NCI-H2171 (cell line): Measurements from ENCODE around the gene OSGEP.

Experiments used
- DNase-seq: peaks from one replicate; lab custom pipeline; 2025; lab: John Stamatoyannopoulos, UW

OSGEP gene

GRCh38 chr14:20429801-20430669, 24.6 kb downstream of the OSGEP start:
- DNase-seq, result no peak

DNA sequence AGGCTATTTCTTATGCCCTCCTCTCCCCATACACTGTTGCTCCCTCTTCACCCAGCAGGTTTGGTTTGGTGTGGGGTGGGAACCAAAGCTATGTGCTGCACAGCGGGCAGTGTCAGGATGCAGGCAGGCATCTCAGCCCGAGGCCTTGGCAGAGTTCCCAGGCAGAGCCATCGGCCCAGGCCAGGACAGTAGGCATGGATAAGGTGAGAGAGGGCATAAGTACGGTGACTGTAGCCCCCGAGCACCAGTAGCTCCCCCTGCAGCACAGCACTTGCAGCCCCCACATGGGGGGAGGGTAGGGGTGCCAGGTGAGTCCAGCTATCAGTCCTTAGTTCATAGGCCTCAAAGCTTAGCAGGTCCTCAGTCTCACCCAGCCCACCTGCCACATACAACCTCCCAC, 25.8 kb downstream of the OSGEP start:
- DNase-seq, result no peak

DNA sequence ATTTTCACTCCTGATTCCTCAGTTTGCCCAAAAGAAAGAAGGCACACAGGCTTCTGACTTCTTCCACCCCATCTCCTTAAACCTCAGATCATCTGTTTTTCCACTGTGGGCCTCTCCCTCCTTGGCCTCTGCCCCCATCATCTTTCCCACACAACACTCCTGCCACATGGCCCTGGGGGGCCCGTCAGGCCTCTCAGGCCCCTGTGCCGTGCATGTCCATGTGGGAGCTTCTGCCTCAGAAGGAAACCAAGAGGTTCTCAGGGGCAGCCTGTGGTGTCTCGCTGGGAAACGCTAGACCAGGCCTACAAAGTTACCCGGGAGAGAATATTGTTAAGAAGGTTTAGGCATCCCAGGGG, 26.6 kb downstream of the OSGEP start:
- DNase-seq, result no peak

- DNase-seq, result no peak
These were observed 27.2 kb downstream of the OSGEP start for GRCh38 chr14:20427231-20428009.

DNA sequence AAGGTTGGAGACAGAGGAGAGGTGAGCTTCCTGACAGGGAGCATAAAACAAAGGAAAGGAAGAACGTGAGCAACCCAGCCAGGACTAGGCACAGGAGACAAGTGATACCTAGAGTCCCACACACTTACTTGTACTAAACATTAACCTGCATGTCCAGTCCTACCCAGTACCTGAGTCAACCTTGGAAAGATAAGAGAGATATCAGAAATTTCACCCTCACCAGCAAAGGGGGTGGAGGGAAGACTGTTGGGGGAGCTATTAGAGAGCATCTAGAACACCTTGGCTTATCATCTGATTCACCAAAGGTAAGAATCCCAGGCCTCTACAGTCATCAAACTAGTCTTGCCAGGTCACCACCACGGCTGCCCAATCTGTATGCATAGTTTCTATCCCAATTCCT, 29.8 kb downstream of the OSGEP start:
- no peak for DNase-seq

DNA sequence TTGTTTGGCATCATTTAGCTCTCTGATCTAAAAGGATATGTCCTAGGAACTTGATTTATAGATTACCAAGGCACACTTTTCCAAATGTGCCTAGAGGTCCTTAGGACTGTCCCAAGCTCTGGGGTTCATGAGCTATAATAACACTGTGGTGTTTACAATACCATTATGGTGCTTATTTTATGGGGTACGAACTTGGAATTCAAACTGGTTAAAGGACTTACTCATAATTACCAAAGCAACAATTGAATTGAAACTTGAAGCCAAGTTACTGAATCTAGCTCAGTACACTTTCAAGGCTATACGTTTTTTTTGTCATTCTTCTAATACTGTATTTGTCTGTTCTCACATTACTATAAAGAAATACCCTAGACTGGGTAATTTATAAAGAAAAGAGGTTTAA, 31.7 kb downstream of the OSGEP start:
- no peak for DNase-seq

DNA sequence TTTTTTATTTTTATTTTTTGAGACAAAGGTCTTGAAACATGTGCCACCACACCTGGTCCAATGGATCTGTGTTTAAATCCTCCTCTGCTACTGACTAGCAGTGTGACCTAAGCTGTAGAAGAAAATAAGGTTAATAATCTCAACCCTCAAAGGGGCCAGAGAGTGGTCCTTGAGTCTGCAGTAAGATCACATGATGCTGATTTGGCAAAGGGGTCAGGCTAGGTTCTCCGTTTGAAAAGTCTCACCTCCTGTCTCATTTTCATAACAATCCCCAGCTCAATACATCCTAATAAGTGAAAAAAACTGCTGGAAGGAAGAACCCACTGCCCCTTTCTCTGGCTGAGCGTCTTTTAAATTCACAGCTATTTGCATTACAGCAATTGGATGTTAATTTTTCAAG, 33.3 kb downstream of the OSGEP start:
- no peak for DNase-seq

DNA sequence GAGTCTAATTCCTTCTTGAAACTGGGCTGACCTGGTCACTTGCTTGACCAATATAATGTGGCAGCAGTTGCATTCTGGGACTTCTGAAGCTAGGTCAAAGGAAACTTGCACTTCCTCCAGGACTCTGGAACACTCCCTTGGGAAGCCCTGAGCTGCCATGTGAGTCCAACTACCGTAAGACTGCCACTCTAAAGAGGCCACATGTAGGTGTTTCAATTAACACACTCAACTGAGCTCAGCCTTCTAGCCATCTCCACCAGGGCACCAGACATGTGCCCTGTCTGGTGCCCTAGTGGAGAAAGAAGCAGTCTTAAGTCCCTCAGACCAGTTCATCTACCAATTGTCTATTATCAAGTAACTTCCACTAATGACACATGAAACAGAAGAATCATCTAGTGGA, 35.2 kb downstream of the OSGEP start:
- no peak for DNase-seq

- DNase-seq, result no peak
These were observed 36.1 kb downstream of the OSGEP start for GRCh38 chr14:20418501-20418909.

- DNase-seq, result peak; percentile 13
These were observed 37.1 kb downstream of the OSGEP start for GRCh38 chr14:20417250-20418186.

DNA sequence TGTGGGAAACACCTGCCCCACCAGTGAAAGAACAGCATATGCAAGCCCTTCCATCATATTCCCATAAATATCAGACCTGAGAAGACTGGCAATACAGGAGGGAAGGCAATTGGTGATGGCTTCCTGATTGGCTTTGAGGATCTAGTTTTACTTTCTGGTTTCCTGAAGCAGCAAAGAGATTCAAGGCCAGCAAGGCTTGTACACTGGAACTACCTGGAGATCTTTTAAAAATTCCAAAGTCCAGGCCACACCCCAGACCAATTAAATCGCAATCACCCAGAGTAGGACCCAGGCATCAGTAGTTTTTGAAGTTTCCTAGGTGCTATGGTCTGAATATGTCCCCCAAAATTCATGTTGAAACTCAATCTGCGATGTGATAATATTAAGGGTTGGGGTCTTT, 38.4 kb downstream of the OSGEP start:
- no peak for DNase-seq

DNA sequence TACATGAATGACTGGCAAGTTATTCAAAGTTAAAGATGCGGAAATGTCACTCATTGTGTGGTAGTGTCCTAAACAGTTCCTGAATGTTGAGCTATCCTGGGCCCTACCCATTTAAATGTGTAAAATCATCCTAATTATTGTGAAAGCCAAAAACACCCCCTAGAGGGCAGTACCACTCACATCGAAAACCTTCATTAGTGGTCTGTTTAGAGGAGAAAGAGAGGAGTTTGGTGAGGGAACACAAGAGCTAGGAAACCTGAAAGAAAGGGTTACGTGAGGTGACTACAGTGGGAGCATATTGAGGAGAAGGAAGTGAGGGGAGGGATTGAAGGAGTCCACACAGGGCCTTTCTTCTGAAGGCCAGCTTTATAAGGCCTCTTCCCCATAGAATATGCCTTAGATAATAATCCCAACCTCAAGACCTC, 38.8 kb downstream of the OSGEP start:
- DNase-seq, result peak; percentile 12

DNA sequence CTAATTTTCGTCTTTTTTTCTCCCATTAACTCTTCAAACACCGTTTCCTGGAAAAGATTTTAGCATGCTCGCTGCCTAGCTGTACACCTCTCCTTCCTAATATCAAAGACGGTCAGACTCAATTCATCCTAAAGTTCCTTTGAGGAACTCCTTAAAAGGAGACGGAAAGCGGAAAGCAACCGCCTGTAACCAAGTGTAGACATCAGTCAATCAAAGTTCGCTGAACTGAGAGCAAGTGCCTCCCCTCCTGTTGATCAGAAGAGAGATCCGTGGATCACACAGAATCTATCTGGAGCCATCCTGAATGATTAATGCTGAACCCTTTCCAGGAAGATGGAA, 40.9 kb downstream of the OSGEP start:
- DNase-seq, result peak; percentile 5

- DNase-seq, result peak; percentile 91
These were observed 41.5 kb downstream of the OSGEP start, which contains the start of gene TEP1 for GRCh38 chr14:20412876-20413743. Gene TEP1, minus strand, starts transcription at chr14:20413501. Its CDS starts 5,062 bp downstream, at chr14:20408439.

DNA sequence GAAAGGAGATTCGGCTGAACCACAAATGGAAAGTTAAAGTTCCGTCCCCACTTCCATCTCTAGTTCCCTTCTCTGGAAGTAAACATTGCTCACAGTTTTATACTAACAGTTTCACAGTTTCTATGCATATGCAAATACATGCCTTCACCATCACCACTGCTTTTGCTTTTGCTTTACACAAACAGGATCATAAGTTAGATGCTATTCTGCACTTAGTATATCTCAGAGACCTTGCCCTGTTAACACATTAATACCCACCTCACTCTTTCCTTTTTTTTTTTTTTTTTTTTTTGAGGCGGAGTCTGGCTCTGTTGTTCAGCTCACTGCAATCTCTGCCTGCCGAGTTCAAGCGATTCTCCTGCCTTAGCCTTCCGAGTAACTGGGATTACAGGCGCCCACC, 42.2 kb downstream of the OSGEP start:
- DNase-seq, result no peak

DNA sequence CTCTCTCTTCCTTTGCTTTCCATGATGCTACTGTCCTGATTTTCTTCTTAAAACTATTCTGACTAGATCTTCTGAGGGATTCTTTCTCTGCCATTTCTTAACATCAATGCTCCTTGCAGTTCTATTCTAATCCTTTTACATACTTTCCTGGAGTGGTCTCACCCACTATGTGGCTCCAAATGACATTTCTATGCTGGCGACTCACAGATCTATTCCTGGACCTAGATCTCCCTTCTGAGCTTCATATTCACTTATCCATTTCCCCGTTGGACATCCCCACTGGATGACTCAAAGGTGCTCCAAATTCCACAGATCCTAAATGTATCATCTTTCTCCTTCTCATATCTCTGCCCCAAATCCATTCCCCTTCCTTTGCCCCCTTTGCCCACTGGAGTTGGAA, 45.4 kb downstream of the OSGEP start:
- DNase-seq, result no peak

DNA sequence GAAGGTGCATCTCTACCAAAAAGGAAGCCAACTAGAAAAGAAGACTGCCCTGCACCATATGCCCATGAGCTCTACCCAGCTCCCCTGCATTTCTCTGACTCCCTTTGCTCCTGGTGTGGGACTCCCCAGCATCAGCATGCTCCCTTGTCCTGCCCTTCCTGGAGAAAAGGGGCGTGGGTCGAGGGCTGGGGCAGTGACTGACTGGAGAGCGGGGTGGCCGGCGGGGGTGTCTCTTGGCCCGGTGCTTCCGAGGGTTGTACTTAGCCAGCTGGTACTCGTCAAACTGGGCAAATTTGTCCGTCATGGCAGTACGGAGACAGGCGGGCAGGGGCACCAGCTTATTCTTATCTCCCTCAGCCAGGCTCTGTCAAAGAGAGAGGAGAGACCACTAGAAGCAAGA, 51.1 kb downstream of the OSGEP start:
- no peak for DNase-seq

- DNase-seq, result no peak
These were observed 53.5 kb downstream of the OSGEP start for GRCh38 chr14:20400965-20401593.

DNA sequence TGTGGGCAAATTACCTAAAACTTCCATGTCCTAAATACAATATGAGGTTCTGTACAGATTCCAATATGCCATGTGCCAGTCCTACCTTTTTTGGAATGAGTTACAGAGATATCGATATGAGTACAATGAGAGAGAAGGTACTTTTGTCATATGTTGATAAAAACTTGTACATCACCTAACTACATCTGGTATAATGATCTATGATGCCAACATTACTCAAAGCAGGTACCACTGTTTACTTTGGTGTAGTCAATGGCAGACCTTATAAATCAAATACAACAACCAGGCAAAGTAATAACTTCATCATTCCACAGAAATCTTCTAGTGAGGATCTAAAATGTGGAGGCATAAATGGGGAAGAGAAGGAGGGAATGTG, 54.0 kb downstream of the OSGEP start:
- no peak for DNase-seq

DNA sequence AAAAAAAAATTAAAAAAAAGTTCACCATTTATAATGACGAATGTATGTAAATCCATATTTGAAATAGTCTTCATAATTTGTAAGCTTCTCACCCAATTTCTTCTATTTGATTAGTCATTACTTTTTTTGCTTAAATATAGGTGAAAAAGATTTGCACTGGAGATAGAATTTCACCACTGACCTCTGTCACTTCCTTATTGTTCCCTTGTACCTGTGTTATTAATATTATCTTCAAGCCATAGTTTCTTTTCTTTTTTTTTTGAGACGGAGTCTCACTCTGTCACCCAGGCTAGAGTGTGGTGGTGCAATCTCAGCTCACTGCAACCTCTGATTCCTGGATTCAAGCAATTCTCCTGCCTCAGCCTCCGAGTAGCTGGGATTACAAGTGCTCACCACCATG, 57.1 kb downstream of the OSGEP start:
- DNase-seq, result no peak
